ENCODE results near the gene SNAP91.
"Not testable (repeated sequence)": the region's sequence is repeated elsewhere in the genome, so short reads cannot be mapped to it uniquely, and the experiment has no call there.

Gene SNAP91

GRCh38 chr6:83629908-83630307, 79.0 kb downstream of the SNAP91 start:
- DNase-seq (ENCODE audit: low read depth): not testable (repeated sequence)

DNA sequence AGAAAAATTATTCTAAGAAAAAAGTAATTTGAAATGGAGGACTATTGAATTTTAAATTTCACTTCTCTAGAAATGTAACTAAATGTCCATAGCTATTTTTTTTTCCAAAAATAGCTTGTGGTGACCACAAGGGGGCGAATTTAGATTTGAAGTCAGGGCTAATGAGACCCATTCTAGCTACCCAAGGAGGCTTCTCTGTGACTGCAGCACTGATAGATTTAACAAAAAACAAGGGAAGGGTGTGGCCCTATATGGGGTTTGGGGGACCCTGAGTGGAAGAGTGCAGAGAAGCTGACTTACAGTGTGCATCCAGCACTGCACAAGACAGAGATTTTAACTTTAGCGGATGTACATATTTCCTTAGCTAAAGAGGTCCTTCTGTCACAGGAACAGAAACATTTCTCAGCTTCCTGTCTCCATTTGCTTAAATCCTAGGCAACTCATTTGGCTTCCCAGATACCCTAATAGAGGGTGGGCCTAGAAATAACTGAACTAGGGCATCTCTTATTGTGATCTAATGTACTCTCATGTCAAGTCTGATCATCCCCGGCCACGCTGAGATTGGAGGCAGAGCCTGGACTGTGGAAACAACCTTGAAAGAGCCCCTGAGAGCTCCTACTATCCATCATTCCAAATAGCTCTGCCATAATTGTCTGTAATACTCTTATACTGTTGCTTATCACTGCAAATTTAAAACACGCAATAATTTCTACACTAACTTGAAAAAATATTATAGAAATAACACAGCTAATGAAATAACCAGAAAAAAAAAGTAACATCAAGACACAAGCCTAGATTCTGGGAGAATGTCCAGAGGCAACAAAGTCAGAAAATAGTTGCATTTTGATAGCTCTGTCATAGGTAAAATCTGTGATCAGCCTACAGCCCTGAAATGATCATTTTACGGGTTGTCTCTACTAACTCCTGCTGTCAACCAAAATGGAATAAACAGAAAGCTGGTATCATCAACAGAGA, 93.6 kb downstream of the SNAP91 start:
- DNase-seq (ENCODE audit: low read depth): no peak

DNA sequence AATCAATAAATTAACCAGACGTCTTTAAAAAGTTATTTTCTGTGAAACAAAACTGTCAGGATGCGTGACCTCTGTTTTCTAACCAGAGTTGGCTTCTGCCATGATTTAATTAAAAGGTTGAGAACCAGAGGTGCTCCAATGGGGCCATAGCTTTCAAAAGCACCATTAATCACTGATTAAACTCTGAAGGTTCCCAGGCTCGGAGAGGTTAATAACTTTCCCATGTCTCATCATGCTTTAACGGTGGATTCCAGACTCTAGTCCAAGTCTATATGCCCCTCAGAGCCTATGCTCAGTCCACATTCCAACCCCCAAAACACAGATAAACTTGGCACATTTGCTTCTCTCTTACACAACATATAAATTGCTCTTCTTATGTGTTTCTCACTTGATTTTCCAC, 95.5 kb downstream of the SNAP91 start:
- no peak for DNase-seq (ENCODE audit: low read depth)

- DNase-seq (ENCODE audit: low read depth): no peak
These were observed 99.7 kb downstream of the SNAP91 start for GRCh38 chr6:83609248-83609647.

DNA sequence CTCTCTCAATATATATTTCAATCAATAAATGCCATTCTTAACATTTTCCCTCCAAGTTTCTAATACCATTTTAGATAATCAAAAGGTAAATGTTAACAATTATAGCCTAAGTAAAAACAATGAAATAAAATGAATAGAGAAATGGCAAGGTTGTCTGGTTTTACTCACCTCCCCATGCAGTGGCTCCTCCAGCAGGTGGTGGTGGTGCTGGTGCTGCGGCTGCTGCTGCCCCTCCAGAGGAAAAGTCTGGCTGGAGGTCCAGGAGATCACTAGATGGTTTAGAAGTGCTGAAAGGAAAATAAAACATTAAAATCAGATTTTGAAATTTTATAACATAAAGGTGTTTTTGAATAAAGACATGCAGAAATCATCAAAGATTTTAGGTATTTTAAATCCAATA, 103.4 kb downstream of the SNAP91 start:
- DNase-seq (ENCODE audit: low read depth): no peak

DNA sequence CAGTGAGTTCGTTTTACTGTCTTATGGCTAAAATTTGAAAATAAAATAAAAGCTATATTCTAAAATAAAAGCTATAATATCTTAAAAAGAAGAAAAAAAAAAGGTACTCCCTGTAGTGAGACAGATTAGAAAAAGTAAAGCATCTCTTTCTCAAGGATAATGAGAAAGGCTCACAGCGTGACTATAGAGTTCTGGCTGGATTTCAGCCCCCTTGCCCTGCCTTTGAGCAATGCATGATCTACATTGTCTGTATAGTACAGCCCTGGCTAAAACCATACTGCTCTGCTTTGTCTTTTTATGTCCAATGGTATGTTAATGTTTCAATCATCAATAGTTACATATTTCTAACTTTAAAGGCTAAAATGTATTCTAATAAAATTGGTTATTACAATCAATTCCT, 105.3 kb downstream of the SNAP91 start:
- DNase-seq (ENCODE audit: low read depth): no peak

DNA sequence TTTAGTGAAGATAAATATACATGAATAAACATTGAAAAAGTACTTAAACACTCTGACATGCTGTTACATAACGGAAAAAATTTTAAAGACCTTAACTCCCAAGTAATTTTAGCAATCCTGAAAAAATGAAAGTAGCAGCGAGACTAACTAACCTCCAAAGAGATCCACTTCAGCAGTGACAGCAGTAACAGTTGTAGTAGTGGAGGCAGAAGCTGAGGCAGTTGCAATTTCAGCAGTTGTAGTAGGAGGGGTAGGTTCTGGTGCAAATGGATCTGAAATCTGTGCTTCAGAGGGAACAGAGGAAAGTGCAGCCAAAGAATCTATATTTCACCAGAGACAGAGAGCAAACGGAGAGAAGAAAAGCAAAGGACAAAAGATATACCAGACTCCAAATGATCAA, 107.8 kb downstream of the SNAP91 start:
- no peak for DNase-seq (ENCODE audit: low read depth)

DNA sequence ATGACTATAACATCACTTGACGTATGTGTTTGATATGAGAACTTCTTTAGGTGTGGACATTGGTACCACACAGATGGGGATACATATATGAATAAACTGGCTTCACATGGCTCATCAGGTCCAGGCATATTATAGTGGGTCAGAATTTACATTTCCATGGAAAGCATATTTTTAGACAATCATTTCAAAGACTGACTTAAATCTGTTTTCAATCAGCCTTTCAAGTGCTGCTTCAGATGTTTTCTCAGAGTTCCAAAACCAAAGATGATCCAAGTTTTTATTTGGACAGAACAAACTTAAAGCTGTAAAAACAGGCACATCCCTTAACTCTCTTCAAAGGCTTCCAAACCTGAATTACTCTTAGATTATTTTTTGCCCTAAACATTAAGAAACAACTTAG, 108.4 kb downstream of the SNAP91 start:
- no peak for DNase-seq (ENCODE audit: low read depth)

DNA sequence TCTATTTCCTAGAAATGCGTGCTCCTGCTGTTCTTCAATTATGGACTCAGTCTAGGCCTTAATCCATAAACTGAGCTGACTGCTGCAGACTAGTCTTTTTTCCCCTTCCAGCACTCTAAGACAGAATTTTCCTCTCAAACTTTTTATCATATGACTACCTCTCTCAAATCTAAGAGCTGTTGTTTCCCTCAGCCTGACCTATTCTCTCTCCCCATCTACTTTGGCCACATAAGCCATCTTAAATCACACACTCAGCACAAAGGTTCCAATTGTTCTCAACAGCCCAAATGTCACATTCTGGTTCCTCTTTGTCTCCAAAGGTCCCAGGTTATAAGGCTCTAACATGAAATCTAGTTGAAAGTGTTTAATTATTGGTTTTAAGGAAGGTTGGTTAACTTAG, 111.4 kb downstream of the SNAP91 start:
- no peak for DNase-seq (ENCODE audit: low read depth)

DNA sequence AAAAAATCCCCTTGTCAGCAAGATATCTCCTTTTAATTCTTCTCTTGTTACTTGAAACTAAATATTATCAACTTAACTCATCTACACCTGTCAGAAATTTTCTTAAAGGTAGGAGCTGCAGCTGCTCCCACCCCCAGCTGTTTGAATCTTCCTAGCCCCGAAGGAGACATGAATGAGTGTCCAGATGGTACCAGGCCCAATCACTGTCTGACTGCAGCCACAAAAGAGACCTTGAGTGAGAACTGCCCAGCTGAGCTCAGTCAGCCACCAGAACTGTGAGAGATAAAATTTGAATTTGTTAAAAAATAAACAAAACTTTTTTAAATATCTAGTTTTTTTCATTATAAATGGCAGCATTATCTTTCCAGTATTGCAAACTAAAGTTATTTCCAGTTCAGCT, 111.8 kb downstream of the SNAP91 start:
- DNase-seq (ENCODE audit: low read depth): no peak

DNA sequence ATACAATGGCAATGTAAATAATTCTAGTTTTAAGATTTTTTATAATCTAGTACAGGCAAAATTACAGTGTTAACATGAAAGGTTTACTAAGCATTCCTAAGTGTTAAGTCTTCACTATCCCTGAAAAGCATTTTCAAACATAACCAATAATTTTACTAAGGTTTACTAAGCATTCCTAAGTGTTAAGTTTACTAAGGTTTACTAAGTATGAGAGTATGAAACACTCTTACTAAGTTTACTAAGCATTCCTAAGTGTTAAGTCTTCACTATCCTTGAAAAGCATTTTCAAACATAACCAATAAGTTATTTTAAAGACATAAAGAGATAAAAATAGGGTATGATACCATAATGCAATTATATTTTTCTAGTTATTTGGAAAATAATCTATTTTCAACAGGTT, 114.0 kb downstream of the SNAP91 start:
- DNase-seq (ENCODE audit: low read depth): no peak

GRCh38 chr6:83593395-83593785, 115.5 kb downstream of the SNAP91 start:
- no peak for DNase-seq (ENCODE audit: low read depth)

DNA sequence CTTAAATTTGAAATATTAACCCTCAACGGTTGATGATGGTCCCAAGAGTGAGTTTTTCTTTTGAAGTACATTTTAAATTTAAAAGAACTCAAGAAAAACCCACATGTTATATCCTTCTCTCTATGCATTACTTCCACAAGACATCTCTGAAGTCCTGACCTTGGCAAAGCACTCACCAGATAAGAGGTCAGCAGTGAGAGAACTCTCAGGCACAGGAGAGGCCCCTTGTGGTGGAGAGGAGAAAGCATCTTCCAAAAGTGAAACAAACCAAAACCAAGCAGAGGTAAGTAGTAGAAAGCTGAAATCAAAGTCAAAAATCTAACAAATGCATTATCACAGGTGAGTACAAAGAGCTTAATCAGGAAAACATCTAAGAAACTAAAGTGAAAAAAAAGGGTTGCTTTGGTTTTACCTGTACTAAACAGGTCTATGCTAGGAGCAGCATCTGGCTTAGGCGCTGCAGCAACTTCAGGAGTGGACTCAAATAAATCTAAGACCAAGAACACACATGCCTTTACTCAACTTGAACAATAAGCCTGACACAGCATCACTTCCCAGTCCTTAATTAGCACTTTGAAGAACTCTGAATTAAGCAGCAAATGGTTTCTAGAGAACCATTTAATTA, 116.0 kb downstream of the SNAP91 start:
- DNase-seq (ENCODE audit: low read depth): no peak

GRCh38 chr6:83590416-83590815, 118.5 kb downstream of the SNAP91 start:
- DNase-seq (ENCODE audit: low read depth): no peak

- DNase-seq (ENCODE audit: low read depth): no peak
These were observed 119.8 kb downstream of the SNAP91 start for GRCh38 chr6:83589076-83589475.

DNA sequence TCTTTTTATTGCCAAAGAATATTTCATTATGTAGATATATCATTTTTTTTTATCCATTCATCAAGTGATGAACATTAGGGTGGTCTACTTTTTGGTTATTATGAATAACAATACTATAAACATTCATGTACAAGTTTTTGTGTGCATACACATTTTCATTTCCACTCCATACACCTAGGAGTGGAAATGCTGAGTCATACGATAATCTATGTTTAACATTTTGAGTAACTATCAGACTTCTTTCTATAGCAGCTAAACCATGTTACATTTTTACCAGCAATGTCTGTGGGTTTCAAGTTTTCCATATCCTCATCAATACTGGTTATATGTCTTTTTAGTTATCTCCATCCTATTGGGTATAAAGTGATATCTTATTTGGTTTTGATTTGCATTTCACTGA, 130.8 kb downstream of the SNAP91 start:
- DNase-seq (ENCODE audit: low read depth): no peak

GRCh38 chr6:83574783-83575182, 134.1 kb downstream of the SNAP91 start:
- no peak for DNase-seq (ENCODE audit: low read depth)

DNA sequence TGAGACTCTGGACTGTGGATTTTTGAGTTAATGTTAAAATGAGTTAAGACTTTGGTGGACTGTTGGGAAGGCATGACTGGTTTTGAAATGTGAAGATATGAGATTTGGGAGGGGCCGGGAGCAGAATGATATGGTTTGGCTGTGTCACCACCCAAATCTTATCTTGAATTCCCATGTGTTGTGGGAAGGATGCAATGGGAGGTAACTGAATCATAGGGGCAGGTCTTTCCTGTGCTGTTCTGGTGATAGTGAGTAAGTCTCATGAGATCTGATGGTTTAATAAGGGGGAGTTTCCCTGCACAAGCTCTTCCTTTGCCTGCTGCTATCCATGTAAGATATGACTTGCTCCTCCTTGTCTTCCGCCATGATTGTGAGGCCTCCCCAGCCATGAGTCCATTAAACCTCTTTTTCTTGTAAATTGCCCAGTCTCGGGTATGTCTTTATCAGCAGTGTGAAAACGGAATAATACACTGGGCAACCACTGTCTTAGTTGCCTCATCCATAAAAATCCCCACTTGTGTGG, 137.2 kb downstream of the SNAP91 start:
- DNase-seq (ENCODE audit: low read depth): not testable (repeated sequence)

DNA sequence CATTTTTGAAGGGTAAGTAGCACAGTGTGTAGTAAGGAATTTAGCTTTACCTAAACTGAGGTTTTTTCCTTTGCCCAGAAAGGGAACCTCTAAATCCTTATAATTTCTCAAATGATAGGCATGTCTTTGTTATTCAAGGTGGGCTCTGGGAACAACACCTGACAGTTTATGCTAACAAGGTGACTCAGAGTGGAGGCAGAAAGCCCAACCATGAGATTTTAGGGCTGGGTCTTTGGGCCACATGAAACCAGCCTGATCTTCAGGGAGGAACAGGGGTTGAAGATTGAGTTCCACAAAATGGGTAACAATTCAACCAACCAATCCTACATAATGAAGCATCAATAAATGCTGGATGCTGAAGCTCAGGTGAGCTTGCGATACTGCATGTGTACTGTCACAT, 149.9 kb downstream of the SNAP91 start:
- DNase-seq (ENCODE audit: low read depth): no peak

GRCh38 chr6:83556871-83557270, 152.0 kb downstream of the SNAP91 start:
- DNase-seq (ENCODE audit: low read depth): no peak

GRCh38 chr6:83551748-83552147, 157.2 kb downstream of the SNAP91 start:
- DNase-seq (ENCODE audit: low read depth): not testable (repeated sequence)

DNA sequence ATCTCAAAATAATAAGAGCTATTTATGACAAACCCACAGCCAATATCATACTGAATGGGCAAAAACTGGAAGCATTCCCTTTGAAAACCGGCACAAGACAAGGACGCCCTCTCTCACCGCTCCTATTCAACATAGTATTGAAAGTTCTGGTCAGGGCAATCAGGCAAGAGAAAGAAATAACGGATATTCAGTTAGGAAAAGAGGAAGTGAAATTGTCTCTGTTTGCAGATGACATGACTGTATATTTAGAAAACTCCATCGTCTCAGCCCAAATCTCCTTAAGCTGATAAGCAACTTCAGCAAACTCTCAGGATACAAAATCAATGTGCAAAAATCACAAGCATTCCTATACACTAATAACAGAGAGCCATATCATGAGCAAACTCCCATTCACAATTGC, 158.4 kb downstream of the SNAP91 start:
- not testable (repeated sequence) for DNase-seq (ENCODE audit: low read depth)

GRCh38 chr6:83546636-83547035, 162.3 kb downstream of the SNAP91 start:
- no peak for DNase-seq (ENCODE audit: low read depth)
